BJ (cell line): ENCODE data around the gene LUZP2. TPM values are rescaled to one million over a fixed set of nuclear protein-coding genes. Genes with fewer than 3 reads are reported as not detected.

Experiments used
- CTCF ChIA-PET: fragments of 350-600 bp; formaldehyde crosslinking; extraction: SDS; loops from one replicate; lab custom pipeline; 2021; ENCODE audit warnings: antibody characterized with exemption, inconsistent platforms; lab: Yijun Ruan, JAX
- POLR2A ChIA-PET: fragments of 300-600 bp; sonication (Branson Sonifier 250); formaldehyde crosslinking; extraction: SDS; loops from one replicate; lab custom pipeline; 2021; ENCODE audit warnings: antibody characterized with exemption; lab: Charles Lee
- DNase-seq: peaks from one replicate; pipeline ENCODE4 v3.0.0-alpha.2; 2011; ENCODE audit warnings: low read depth
- H3K27me3 ChIP-seq: 2 replicates; pipeline ENCODE4 v1.6.0; 2011; ENCODE audit warnings: low read length; ENCODE audit not compliant: control insufficient read depth, insufficient read depth
- H3K36me3 ChIP-seq: 2 replicates; pipeline ENCODE4 v1.5.1; 2011; ENCODE audit warnings: low read length; ENCODE audit not compliant: control insufficient read depth, insufficient read depth
- H3K4me3 ChIP-seq: 2 replicates; pipeline ENCODE4 v1.5.1; 2011; ENCODE audit warnings: low read depth, mild to moderate bottlenecking, control low read depth, low read length
- polyA plus RNA-seq: library from polyadenylated mRNA; depleted of rRNA; stranded (reverse); fragments of >200 nt; gene quantifications from 2 replicates; pipeline ENCODE4 v1.2.3, GENCODE V29; 2011
- TF ChIP-seq, protein P1 (sequence below): IDR thresholded peaks from 2 replicates; pipeline ENCODE4 v1.5.1; 2011; ENCODE audit warnings: low read depth, mild to moderate bottlenecking, control low read depth, inconsistent platforms, low read length, moderate library complexity; ENCODE audit not compliant: insufficient read depth

Gene LUZP2
- polyA plus RNA-seq, 1 experiment, result 0.05 TPM

DNA sequence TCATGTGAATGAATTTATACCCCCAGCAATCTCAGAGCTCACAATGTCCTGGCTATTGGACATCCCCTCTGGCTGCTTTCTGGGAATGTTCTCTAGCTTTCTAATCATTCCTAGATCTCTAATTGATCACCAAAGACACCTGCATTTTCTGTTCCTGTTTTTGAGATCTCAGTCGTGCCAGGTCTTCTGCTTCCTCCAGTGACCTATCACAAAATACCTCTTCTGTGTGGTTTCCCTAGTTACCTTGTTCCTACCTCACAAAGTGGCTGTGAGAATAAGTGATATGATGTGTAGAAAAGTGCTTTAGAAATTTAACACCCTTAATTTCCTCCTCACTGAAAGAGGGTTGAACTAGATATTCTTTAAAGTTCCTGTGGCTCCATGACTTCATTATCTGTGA lies 92.2 kb downstream of the LUZP2 start:
- Histone ChIP-seq H3K27me3 (no peaks in the 10 kb centered on the region), H3K4me3 (no peak overlapping the region), H3K36me3 (no peaks in the 10 kb centered on the region)
- TF ChIP-seq, protein P1, sequence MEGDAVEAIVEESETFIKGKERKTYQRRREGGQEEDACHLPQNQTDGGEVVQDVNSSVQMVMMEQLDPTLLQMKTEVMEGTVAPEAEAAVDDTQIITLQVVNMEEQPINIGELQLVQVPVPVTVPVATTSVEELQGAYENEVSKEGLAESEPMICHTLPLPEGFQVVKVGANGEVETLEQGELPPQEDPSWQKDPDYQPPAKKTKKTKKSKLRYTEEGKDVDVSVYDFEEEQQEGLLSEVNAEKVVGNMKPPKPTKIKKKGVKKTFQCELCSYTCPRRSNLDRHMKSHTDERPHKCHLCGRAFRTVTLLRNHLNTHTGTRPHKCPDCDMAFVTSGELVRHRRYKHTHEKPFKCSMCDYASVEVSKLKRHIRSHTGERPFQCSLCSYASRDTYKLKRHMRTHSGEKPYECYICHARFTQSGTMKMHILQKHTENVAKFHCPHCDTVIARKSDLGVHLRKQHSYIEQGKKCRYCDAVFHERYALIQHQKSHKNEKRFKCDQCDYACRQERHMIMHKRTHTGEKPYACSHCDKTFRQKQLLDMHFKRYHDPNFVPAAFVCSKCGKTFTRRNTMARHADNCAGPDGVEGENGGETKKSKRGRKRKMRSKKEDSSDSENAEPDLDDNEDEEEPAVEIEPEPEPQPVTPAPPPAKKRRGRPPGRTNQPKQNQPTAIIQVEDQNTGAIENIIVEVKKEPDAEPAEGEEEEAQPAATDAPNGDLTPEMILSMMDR, result no peak
- ChIA-PET CTCF (no interaction called here), POLR2A (no interaction called here)
- DNase-seq, result no peak

DNA sequence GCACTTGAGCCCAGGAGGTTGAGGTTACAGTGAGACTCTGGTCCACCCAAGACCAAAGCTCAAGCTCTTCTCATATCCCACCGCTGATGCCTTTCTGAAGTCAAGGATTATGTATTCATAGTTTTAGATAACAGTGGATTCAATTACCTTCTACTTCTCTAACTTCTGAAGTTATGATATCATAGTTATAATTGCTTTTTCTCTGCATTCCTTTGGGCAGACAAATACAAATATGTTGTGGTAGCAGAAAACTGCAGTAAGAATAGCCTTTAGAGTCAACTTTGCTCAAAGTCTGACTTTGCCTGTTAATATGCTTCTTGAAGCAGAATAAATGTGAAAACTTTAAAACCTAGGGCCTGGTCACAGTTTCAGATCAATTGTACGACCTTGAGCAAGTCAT lies 94.4 kb downstream of the LUZP2 start:
- Histone ChIP-seq H3K27me3 (no peaks in the 10 kb centered on the region), H3K36me3 (no peaks in the 10 kb centered on the region), H3K4me3 (no peak overlapping the region)
- ChIA-PET POLR2A (no interaction called here), CTCF (no interaction called here)
- DNase-seq, result no peak
- TF ChIP-seq, protein P1, result no peak

DNA sequence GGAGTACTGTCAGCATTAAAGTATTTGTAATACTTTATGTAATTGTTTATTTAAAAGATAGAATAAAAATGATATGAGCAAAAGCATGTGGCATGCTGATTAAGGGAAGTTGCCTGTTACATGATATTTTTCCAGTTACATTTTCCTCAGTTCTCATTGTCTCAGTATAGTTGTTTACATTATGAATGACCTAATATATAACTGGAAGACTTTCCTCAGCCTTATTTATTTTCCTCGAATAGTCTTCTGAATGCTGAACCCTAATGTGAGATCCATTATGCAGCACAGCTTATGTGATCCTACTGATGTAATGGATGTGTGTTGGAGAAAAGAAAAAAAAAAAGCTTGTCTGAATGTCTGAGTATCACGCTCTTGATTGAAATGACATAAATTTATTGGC lies 95.5 kb downstream of the LUZP2 start:
- TF ChIP-seq, protein P1, result no peak
- ChIA-PET POLR2A (no interaction called here), CTCF (no interaction called here)
- no peaks in the 10 kb centered on the region for H3K36me3 ChIP-seq
- no peak overlapping the region for H3K4me3 ChIP-seq
- DNase-seq, result no peak
- no peaks in the 10 kb centered on the region for H3K27me3 ChIP-seq

DNA sequence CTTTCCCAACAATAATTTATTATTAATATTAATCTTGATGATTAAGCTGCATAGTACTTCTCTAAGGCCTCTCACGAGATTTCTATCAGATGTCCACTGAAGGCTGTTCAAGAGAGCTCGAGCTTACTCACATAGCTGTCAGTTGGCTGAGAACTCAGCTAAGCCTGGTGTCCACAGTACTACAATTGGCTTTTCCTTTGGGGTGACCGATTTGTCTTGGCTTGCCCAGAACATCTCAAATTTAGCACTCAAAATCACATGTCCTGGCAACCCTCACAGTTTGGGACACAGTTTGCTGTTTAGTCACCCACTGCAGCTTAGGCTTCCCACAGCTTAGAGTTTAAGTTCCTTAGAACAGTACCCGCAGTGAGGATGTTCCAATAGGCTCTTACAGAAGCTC lies 96.5 kb downstream of the LUZP2 start:
- ChIA-PET CTCF (no interaction called here), POLR2A (no interaction called here)
- no peak for DNase-seq
- Histone ChIP-seq H3K36me3 (no peaks in the 10 kb centered on the region), H3K4me3 (no peak overlapping the region), H3K27me3 (no peaks in the 10 kb centered on the region)
- TF ChIP-seq, protein P1, result no peak

DNA sequence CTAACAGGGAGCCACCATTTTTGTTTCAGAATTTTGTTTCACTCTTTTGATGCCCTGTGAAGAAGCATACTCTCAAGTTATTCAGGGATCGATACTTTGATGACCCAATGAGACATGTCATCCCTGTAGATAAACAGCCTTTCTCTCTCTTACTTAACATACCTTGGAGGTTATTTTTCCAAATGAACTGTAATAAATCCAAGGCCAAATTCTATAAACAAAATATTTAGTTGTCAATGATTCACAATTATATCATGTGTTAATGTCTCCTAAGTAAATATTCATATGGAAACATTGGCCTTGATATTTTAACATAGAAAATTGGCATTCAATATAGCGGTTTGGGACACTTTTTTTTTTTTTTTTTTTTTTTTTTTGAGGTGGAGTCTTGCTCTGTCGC lies 97.5 kb downstream of the LUZP2 start:
- Histone ChIP-seq H3K27me3 (no peaks in the 10 kb centered on the region), H3K36me3 (no peaks in the 10 kb centered on the region), H3K4me3 (no peak overlapping the region)
- TF ChIP-seq, protein P1, result no peak
- no peak for DNase-seq
- ChIA-PET POLR2A (no interaction called here), CTCF (no interaction called here)
